HG03469 (cell line): ENCODE measurements around the gene FHIT.

Experiments used
- ATAC-seq: cut with Tn5 transposase; IDR thresholded peaks from one replicate; pipeline ENCODE4 v1.9.1; 2021; ENCODE audit warnings: mild to moderate bottlenecking, moderate library complexity, moderate number of reproducible peaks; ENCODE audit not compliant: unreplicated experiment

The FHIT gene

DNA sequence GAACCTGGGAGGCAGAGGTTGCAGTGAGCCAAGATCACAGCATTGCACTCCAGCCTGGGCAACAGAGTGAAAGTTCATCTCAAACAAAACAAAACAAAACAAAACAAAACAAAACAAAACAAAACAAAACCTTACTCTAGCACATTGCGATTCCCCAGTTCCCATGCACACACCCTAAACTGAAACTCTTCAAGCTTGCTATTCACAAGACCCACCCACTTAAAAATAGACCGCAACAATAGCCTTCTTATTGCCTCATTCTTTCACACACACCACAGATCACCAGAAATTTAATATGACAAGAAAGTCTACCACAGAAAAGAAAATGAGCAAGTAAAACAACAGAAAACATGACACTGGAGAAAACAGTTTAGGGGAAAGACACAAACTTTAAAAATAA is 598.4 kb downstream of the FHIT start:
- no peak for ATAC-seq

DNA sequence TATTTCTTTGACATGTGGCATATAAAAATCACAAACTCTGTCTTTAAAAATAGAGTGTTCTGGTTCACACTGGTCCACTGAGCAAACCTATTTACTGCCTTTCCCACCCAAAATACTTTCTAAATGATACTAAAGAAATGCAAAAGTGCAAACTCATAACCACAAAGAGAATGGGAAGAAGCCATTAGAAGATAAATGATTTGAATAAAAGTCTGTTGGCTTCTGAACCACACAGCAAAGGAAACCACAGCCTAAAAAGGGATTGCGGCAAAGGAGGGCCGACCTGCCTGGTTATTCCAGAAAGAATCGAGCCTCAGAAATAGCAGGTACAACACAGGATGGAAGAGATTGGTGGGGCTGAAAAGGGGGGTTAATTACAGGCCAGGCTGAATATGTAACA is 599.5 kb downstream of the FHIT start:
- ATAC-seq, result no peak

DNA sequence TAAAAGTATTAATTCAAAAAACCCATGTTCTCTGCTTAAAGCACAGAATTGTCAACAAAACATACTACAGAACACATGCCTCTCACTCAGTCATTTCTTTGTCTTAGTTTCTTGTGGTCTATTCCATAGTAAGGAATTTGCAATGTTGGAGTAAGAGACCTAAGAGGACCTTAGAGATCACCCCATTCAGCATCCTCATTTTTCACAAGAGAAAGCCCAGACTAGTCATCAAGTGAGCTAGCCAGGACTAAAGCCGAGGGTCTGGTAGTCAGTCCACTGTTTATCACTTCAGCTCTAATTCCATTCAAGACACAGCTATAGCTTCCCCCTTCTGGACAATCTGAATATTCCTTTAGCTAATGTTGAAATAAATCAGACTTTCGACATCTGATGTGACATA is 601.1 kb downstream of the FHIT start:
- ATAC-seq, result no peak

GRCh38 chr3:60645801-60646200 is 605.5 kb downstream of the FHIT start:
- no peak for ATAC-seq

GRCh38 chr3:60643831-60644230 is 607.4 kb downstream of the FHIT start:
- no peak for ATAC-seq

GRCh38 chr3:60641354-60641753 is 609.9 kb downstream of the FHIT start:
- no peak for ATAC-seq

GRCh38 chr3:60636846-60637245 is 614.4 kb downstream of the FHIT start:
- no peak for ATAC-seq

- no peak for ATAC-seq
Observed at GRCh38 chr3:60633644-60634043, 617.6 kb downstream of the FHIT start.

- no peak for ATAC-seq
Observed at GRCh38 chr3:60631509-60631908, 619.7 kb downstream of the FHIT start.

DNA sequence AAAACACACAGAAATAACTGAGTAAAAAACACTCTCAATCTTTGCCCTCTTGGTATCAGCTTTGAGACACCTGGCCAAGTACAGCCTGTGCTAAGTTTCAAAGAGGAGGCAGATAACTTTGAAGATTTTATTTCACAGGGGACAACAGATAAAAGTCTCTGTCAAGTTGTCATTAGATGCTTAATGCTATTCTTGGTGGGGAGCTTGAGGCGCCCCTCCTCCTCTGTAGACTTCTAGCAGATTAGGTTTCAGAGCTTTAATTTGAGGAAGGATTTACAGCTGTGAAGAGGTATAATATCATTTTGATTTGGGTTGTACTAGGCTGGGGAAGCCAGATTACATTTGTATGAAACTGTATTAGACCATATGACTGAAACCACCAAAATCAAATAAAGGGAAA is 620.3 kb downstream of the FHIT start:
- no peak for ATAC-seq

DNA sequence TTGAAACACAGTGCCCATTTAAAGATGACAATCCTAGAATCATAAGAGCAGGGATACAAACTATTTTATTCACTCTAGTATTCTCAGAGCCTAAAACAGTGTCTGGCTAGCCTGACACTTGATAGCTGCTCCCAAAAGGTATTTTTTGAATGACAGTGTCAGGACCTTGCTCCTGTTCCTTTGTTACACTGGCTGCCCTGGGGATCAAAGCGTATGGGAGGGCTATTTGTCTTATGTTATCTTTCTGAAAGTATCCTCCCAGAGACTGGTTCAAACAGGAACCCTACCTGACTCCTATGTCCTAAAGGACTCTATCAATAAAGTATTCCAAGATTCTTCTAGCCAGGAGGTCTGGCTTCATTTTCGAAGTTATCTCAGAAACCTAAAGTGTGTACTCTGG is 621.4 kb downstream of the FHIT start:
- ATAC-seq, result no peak

DNA sequence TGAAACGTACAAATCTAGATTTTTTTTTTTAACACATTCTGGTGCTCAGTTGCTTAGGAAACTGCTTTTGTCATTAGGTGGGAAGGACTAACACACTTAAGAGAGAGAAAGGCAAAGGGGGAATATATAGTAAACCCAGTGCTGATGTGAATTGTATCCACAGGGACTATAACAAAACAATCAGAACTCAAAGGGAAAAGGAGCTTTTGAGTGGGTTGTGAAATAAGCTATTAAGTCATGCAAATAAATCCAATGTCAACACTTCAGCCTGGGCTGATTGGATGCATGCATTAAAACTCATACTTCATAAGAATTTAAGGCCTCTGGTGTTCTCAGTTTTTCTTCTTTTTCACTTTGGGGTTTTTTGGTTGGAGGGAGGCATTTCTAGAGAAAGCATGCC is 628.9 kb downstream of the FHIT start:
- no peak for ATAC-seq

GRCh38 chr3:60617188-60617587 is 634.1 kb downstream of the FHIT start:
- no peak for ATAC-seq

GRCh38 chr3:60613769-60614303 is 637.4 kb downstream of the FHIT start:
- ATAC-seq, result no peak

DNA sequence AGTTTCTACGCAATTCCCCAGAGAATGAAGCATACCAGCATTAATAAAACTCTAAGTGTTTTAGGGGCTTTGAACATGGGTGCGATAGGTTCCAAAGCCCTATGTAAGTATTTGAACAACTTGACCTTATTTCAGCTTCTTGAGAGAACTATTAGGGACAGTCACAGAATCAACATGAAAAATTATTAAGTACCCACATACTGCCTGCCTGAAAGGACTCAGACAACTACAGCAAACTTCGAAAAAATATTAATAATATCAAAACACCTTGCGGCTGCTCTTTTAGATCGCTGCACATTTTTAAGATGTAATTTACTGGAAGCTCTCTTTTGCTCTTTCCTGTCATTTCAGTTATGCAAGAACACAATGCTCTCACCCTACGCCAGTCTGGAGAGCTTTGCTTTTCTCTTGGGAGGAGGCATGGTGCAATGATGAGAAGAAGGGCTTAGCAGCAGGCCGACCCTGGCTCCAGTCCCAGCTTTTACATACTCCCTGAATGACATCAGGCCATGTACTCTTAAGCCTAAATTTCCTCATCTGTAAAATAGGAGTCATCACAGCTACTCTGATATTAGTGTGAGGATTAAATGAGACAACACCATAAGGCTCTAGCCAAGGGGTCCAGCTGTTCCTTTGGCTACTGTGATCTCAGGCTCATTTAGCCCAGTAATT is 640.7 kb downstream of the FHIT start:
- no peak for ATAC-seq

GRCh38 chr3:60609446-60609845 is 641.8 kb downstream of the FHIT start:
- no peak for ATAC-seq

DNA sequence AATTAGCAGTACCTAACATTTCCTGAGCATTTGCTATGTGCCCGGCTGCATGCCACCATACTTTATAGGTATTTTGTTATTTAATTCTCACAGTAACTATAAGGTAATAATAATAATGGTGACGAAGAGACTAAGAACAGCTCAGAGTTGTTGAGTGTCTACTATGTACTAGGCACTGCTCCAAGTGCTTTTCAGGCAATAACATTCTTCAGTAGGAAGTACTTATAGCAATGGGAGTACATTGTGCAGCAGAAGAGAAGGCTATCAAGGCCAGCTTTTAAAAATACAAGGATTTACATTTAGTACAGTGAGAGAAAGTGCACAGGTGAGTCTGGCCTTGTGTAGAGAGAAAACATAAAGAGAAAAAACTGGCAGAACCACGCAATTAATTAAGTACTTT is 647.4 kb downstream of the FHIT start:
- no peak for ATAC-seq

- no peak for ATAC-seq
Observed at GRCh38 chr3:60600848-60601247, 650.4 kb downstream of the FHIT start.

DNA sequence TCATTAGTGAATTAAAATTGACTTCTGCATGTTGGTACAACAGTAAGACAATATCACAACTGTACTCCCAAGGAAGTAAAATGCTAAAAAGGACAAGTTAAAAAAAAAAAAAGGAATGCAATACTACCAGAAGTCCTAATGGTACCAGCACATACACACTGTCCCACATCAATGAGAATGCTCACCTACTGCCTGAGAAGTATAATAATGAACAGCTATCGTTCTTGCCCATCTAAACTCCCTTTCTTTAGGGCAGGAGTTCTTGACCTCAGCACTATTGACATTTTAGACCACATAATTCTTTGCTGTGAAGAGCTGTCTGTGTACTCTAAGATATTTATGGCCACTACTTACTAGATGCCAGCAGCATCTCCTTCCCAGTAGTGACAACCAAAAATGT is 651.7 kb downstream of the FHIT start:
- ATAC-seq, result no peak

DNA sequence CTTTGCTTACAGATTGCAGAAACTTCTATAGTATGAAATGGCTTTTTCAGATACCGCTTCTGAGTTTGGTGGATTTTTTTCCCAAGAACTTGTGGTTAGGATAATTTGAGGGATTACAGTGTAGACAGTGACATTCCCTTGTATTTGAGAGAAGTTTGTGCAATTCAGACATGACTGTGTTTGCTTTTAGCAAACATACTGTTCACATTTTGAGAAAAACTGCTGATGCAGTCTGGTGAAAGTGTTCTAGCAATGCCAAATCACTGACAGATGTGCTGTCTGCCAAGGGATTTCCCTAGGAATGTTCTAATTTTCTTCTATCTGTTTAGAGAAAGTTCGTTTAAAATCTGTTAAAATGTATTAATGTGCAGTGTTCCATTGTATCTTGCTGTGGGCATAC is 652.6 kb downstream of the FHIT start:
- no peak for ATAC-seq

DNA sequence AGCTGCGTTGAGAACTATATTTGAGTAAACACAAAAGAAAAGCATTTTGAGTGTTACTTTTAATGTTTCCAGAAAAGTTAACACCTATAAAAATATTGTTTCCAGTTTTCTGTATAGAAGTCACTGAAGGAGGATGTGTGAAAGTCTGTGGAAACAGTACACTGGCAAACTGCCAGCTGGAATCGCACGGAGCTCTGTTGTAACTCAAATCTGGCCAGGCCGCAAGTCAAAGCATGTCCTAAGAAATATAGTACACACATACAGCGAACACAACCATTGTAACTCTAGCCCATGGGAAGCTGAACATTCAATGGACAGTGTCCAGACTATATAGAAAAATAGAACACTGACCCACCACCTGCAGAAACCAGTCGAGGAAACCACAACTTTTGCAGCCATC is 657.2 kb downstream of the FHIT start:
- ATAC-seq, result no peak

GRCh38 chr3:60591267-60591666 is 660.0 kb downstream of the FHIT start:
- ATAC-seq, result no peak

GRCh38 chr3:60588806-60589205 is 662.4 kb downstream of the FHIT start:
- ATAC-seq, result no peak
